Kidney (tissue), 14 donors: ENCODE results near the gene FOS. TPM values are rescaled to one million over a fixed set of nuclear protein-coding genes. Genes with fewer than 3 reads are reported as not detected.
A peak's percentile ranks its signal among the peaks of the same experiment; 100 is the strongest.

ENCODE experiments used
- DNase-seq, 5 donors: peaks; one replicate each; pipeline ENCODE4 v3.0.0-alpha.2; 2013 to 2020
- FAIRE-seq: peaks from 2 replicates; lab custom pipeline; 2012; peaks lifted over from hg19 to GRCh38; lab: Jason Lieb, UNC
- H3K27ac ChIP-seq, 2 donors: one replicate each; pipeline ENCODE4 v1.7.0; 2013; ENCODE audit warnings: low read depth in 2 of 2, low read length in 2 of 2, inconsistent platforms in 1 of 2
- H3K27me3 ChIP-seq: one replicate; pipeline ENCODE4 v1.7.1; 2013; ENCODE audit warnings: low read length, inconsistent platforms; ENCODE audit not compliant: control insufficient read depth, insufficient read depth
- H3K36me3 ChIP-seq, 3 donors: one replicate each; pipeline versions ENCODE4 v1.7.0 to v1.7.1; 2013; ENCODE audit warnings: low read length in 3 of 3, control low read depth in 1 of 3, inconsistent platforms in 1 of 3; ENCODE audit not compliant: insufficient read depth in 3 of 3, control insufficient read depth in 2 of 3
- H3K4me1 ChIP-seq, 3 donors: one replicate each; pipeline versions ENCODE4 v1.7.0 to v1.7.1; 2013; ENCODE audit warnings: low read length in 3 of 3, inconsistent platforms in 1 of 3, low read depth in 1 of 3; ENCODE audit not compliant: control insufficient read depth in 2 of 3, insufficient read depth in 2 of 3
- H3K4me3 ChIP-seq, 3 donors: one replicate each; pipeline versions ENCODE4 v1.7.0 to v1.8.1; 2013; ENCODE audit warnings: low read length in 3 of 3, control low read depth in 1 of 3, inconsistent platforms in 1 of 3
- H3K9ac ChIP-seq, 3 donors: one replicate each; pipeline versions ENCODE4 v1.7.0 to v1.7.1; 2013; ENCODE audit warnings: low read length in 3 of 3, control low read depth in 1 of 3, inconsistent platforms in 1 of 3
- H3K9me3 ChIP-seq, 3 donors: one replicate each; pipeline versions ENCODE4 v1.7.0 to v1.7.1; 2013; ENCODE audit warnings: low read length in 3 of 3, control low read depth in 1 of 3, inconsistent platforms in 1 of 3; ENCODE audit not compliant: control insufficient read depth in 2 of 3, insufficient read depth in 1 of 3
- intact Hi-C: fragments of 100-400 bp; cut with DNase I; formaldehyde crosslinking; loops from one replicate; pipeline ENCODE4 v1.11.1; 2022
- polyA plus RNA-seq: library from polyadenylated mRNA; stranded (reverse); fragments of 350-450 nt; fragmentation: Illumina TruSeq; extraction: RNeasy Lipid Tissue Mini Kit (QIAGEN cat#74804); gene quantifications from one replicate; pipeline ENCODE4 v1.2.3, GENCODE V29; 2014; ENCODE audit warnings: low read depth, low replicate concordance; ENCODE audit not compliant: insufficient read depth
- total RNA-seq: library from RNA; stranded (reverse); fragmentation: NEBNext Ultra II Directional; extraction: Animal tissue kit (Norgen Biotek cat#: 25700); gene quantifications from one replicate; pipeline ENCODE4 v1.2.1, GENCODE V29; 2021
- TF ChIP-seq, protein P1 (sequence below): IDR thresholded peaks from 3 replicates; pipeline ENCODE4 v1.5.1; 2012; ENCODE audit warnings: mild to moderate bottlenecking, moderate library complexity, borderline replicate concordance; ENCODE audit not compliant: insufficient read depth; ENCODE audit errors: extremely low read depth
- donor health status: control.
- donor health status: control.
- donor health status: control.
- donor health status: control.
- donor health status: control.
- donor health status: DM: yes; HTN: yes; CAD: no.
- donor health status: Normal renal cell carcinoma (clear cell type).

The FOS gene
- total and polyA plus RNA-seq, 2 donors from 2014 or later: 116 to 193 TPM

DNA sequence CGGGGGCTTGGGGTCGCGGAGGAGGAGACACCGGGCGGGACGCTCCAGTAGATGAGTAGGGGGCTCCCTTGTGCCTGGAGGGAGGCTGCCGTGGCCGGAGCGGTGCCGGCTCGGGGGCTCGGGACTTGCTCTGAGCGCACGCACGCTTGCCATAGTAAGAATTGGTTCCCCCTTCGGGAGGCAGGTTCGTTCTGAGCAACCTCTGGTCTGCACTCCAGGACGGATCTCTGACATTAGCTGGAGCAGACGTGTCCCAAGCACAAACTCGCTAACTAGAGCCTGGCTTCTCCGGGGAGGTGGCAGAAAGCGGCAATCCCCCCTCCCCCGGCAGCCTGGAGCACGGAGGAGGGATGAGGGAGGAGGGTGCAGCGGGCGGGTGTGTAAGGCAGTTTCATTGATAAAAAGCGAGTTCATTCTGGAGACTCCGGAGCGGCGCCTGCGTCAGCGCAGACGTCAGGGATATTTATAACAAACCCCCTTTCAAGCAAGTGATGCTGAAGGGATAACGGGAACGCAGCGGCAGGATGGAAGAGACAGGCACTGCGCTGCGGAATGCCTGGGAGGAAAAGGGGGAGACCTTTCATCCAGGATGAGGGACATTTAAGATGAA lies 630 bp downstream of the FOS start:
- intact Hi-C loops: no loop called here
- Histone ChIP-seq H3K9me3 (no peaks in the 10 kb centered on the region), H3K9ac (peak overlapping the region; percentile 78 to 94 (median 94)), H3K4me3 (peak overlapping the region; percentile 81 to 93 (median 88)), H3K4me1 (peaks cover 0 to 21% (median 11%) of the 10 kb centered on the region in 3 donors), H3K36me3 (peaks cover 2 to 24% (median 7%) of the 10 kb centered on the region in 3 donors), H3K27ac (peak overlapping the region; percentile 97 to 99), H3K27me3 (peaks cover 6% of the 10 kb centered on the region)
- TF ChIP-seq, protein P1, sequence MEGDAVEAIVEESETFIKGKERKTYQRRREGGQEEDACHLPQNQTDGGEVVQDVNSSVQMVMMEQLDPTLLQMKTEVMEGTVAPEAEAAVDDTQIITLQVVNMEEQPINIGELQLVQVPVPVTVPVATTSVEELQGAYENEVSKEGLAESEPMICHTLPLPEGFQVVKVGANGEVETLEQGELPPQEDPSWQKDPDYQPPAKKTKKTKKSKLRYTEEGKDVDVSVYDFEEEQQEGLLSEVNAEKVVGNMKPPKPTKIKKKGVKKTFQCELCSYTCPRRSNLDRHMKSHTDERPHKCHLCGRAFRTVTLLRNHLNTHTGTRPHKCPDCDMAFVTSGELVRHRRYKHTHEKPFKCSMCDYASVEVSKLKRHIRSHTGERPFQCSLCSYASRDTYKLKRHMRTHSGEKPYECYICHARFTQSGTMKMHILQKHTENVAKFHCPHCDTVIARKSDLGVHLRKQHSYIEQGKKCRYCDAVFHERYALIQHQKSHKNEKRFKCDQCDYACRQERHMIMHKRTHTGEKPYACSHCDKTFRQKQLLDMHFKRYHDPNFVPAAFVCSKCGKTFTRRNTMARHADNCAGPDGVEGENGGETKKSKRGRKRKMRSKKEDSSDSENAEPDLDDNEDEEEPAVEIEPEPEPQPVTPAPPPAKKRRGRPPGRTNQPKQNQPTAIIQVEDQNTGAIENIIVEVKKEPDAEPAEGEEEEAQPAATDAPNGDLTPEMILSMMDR: no peak
- FAIRE-seq: no peak
- peak; percentile 73 to 92 (median 81) for DNase-seq

DNA sequence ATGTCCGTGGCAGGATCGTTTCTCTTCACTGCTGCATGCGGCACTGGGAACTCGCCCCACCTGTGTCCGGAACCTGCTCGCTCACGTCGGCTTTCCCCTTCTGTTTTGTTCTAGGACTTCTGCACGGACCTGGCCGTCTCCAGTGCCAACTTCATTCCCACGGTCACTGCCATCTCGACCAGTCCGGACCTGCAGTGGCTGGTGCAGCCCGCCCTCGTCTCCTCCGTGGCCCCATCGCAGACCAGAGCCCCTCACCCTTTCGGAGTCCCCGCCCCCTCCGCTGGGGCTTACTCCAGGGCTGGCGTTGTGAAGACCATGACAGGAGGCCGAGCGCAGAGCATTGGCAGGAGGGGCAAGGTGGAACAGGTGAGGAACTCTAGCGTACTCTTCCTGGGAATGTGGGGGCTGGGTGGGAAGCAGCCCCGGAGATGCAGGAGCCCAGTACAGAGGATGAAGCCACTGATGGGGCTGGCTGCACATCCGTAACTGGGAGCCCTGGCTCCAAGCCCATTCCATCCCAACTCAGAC lies 1.2 kb downstream of the FOS start:
- Histone ChIP-seq H3K27me3 (peaks cover 6% of the 10 kb centered on the region), H3K4me1 (peaks cover 0 to 21% (median 10%) of the 10 kb centered on the region in 3 donors), H3K9ac (peak overlapping the region; percentile 78 to 94 (median 94)), H3K27ac (peak overlapping the region; percentile 66 to 99), H3K9me3 (no peaks in the 10 kb centered on the region), H3K4me3 (peak overlapping the region; percentile 81 to 93 (median 88)), H3K36me3 (peaks cover 2 to 24% (median 7%) of the 10 kb centered on the region in 3 donors)
- peak in 3 of 5 donors; percentile 52 to 80 (median 59) for DNase-seq
- intact Hi-C loops: no loop called here
- FAIRE-seq: no peak
- TF ChIP-seq, protein P1: no peak

DNA sequence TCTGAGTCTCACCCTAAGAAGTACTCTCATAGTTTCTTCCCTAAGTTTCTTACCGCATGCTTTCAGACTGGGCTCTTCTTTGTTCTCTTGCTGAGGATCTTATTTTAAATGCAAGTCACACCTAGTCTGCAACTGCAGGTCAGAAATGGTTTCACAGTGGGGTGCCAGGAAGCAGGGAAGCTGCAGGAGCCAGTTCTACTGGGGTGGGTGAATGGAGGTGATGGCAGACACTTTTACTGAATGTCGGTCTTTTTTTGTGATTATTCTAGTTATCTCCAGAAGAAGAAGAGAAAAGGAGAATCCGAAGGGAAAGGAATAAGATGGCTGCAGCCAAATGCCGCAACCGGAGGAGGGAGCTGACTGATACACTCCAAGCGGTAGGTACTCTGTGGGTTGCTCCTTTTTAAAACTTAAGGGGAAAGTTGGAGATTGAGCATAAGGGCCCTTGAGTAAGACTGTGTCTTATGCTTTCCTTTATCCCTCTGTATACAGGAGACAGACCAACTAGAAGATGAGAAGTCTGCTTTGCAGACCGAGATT lies 1.7 kb downstream of the FOS start:
- FAIRE-seq: no peak

More for the DNA sequence above, 1.7 kb downstream of the FOS start:
- H3K4me3 ChIP-seq: peak overlapping the region; percentile 81 to 93 (median 88)
- intact Hi-C loops: no loop called here
- peak overlapping the region; percentile 61 to 94 (median 94) for H3K9ac ChIP-seq
- H3K4me1 ChIP-seq: peaks cover 0 to 21% (median 10%) of the 10 kb centered on the region in 3 donors
- DNase-seq: no peak
- no peaks in the 10 kb centered on the region for H3K9me3 ChIP-seq
- peaks cover 6% of the 10 kb centered on the region for H3K27me3 ChIP-seq
- H3K27ac ChIP-seq: peak overlapping the region in 1 of 2 donors; percentile 99
- TF ChIP-seq, protein P1: no peak
- peaks cover 2 to 24% (median 7%) of the 10 kb centered on the region in 3 donors for H3K36me3 ChIP-seq
